ENCODE measurements around the gene FKBP2. TPM values are rescaled to one million over a fixed set of nuclear protein-coding genes. Genes with fewer than 3 reads are reported as not detected.

The FKBP2 gene
- total RNA-seq, 3 donors from 2014 or later = 67.5 to 91.0 (median 75.8) TPM

- ATAC-seq = no peak
- no peak for TF ChIP-seq CTCF (IDR thresholded peaks at IDR 0.05)
- no peak for DNase-seq
- intact Hi-C loops (cut with DNase I, micrococcal nuclease) = no loop called here
- H3K9me3 ChIP-seq = no peaks in the 10 kb centered on the region
- no peak overlapping the region for H3K4me3 ChIP-seq
- H3K4me1 ChIP-seq (ENCODE audit: low read depth) = no peaks in the 10 kb centered on the region
- H3K36me3 ChIP-seq (ENCODE audit: low read depth) = peaks cover 3% of the 10 kb centered on the region
Measured at GRCh38 chr11:64258356-64258755, 17.5 kb downstream of the FKBP2 start.

GRCh38 chr11:64258946-64259532 is 18.1 kb downstream of the FKBP2 start:
- intact Hi-C loops (cut with DNase I, micrococcal nuclease) = no loop called here
- peaks cover 3% of the 10 kb centered on the region for H3K36me3 ChIP-seq (ENCODE audit: low read depth)

GRCh38 chr11:64259533-64260067 is 18.7 kb downstream of the FKBP2 start:
- H3K36me3 ChIP-seq (ENCODE audit: low read depth) = peaks cover 3% of the 10 kb centered on the region
- no peak overlapping the region for H3K4me3 ChIP-seq
- intact Hi-C loops (cut with DNase I, micrococcal nuclease) = no loop called here
- no peak for ATAC-seq
- no peaks in the 10 kb centered on the region for H3K9me3 ChIP-seq
- no peak for TF ChIP-seq CTCF (IDR thresholded peaks at IDR 0.05)
- DNase-seq = no peak
- no peaks in the 10 kb centered on the region for H3K4me1 ChIP-seq (ENCODE audit: low read depth)

More at GRCh38 chr11:64258946-64259532, 18.1 kb downstream of the FKBP2 start:
- ATAC-seq = no peak
- Histone ChIP-seq H3K4me3 (no peak overlapping the region), H3K9me3 (no peaks in the 10 kb centered on the region), H3K4me1 (ENCODE audit: low read depth) (no peaks in the 10 kb centered on the region)
- no peak for TF ChIP-seq CTCF (IDR thresholded peaks at IDR 0.05)
- no peak for DNase-seq

GRCh38 chr11:64260147-64260708 is 19.3 kb downstream of the FKBP2 start:
- intact Hi-C loops (cut with DNase I, micrococcal nuclease) = no loop called here
- DNase-seq = no peak
- Histone ChIP-seq H3K4me1 (ENCODE audit: low read depth) (no peaks in the 10 kb centered on the region), H3K9me3 (no peaks in the 10 kb centered on the region), H3K36me3 (ENCODE audit: low read depth) (peaks cover 3% of the 10 kb centered on the region), H3K4me3 (no peak overlapping the region)
- no peak for ATAC-seq
- TF ChIP-seq CTCF (IDR thresholded peaks at IDR 0.05) = no peak

GRCh38 chr11:64261556-64262080 is 20.7 kb downstream of the FKBP2 start:
- DNase-seq = no peak
- H3K36me3 ChIP-seq (ENCODE audit: low read depth) = peaks cover 3% of the 10 kb centered on the region

More at GRCh38 chr11:64261556-64262080, 20.7 kb downstream of the FKBP2 start:
- Histone ChIP-seq H3K9me3 (no peaks in the 10 kb centered on the region), H3K4me3 (no peak overlapping the region), H3K4me1 (ENCODE audit: low read depth) (no peaks in the 10 kb centered on the region)
- intact Hi-C loops (cut with DNase I, micrococcal nuclease) = no loop called here
- ATAC-seq = no peak
- TF ChIP-seq CTCF (IDR thresholded peaks at IDR 0.05) = no peak

Data from mucosa of descending colon (tissue), 3 donors.